ENCODE measurements around the gene PSMG2. TPM values are rescaled to one million over a fixed set of nuclear protein-coding genes. Genes with fewer than 3 reads are reported as not detected.

Gene PSMG2
- total and polyA plus RNA-seq, 10 of the 15 experiments (the other 5 are each of a cell fraction or from before 2014, with no cell fraction given), result 88.5 to 268 (median 116) TPM

- no peak for TF ChIP-seq PRDM15 (CRISPR knock-in tag; IDR thresholded peaks at IDR 0.05)
- no peak for TF ChIP-seq EZH2 (IDR thresholded peaks at IDR 0.05; ENCODE audit: borderline replicate concordance, control insufficient read depth, low read depth, low read length)
- TF ChIP-seq TBL1XR1 (IDR thresholded peaks at IDR 0.05; ENCODE audit: low read depth, low read length), result 0 out of 2 replicates have a peak, but pooled peaks have one; percentile 10
- TF ChIP-seq IKZF2 (IDR thresholded peaks at IDR 0.05), result peak; percentile 21 to 23; a peak in 1 of 4 replicates
- peak; percentile 96 for TF ChIP-seq MEF2B (IDR thresholded peaks at IDR 0.05; ENCODE audit: partially characterized antibody, poor library complexity, severe bottlenecking)
- TF ChIP-seq SIX5 (IDR thresholded peaks at IDR 0.05; ENCODE audit: low read depth, low read length, severe bottlenecking), result peak; percentile 13
- TF ChIP-seq STAT1 (conservative IDR thresholded peaks at IDR 0.05), result peak; percentile 82
- TF ChIP-seq ASH2L (IDR thresholded peaks at IDR 0.05; ENCODE audit: borderline replicate concordance, low read depth), result peak; percentile 57; the same call in 1 of the 2 replicates
- no peak for TF ChIP-seq ZNF622 (IDR thresholded peaks at IDR 0.05)
- no peak for TF ChIP-seq RAD21 (IDR thresholded peaks at IDR 0.05; ENCODE audit: insufficient read depth, low read depth, low read length)
- TF ChIP-seq SMARCA5 (IDR thresholded peaks at IDR 0.05), result no peak
- TF ChIP-seq ZNF217 (IDR thresholded peaks at IDR 0.05), result no peak
- peak; percentile 28 for TF ChIP-seq SP1 (IDR thresholded peaks at IDR 0.05; ENCODE audit: low read depth, low read length)
- peak; percentile 98 for TF ChIP-seq IRF5 (IDR thresholded peaks at IDR 0.05; ENCODE audit: borderline replicate concordance)
- TF ChIP-seq ZSCAN29 (IDR thresholded peaks at IDR 0.05), result no peak
- TF ChIP-seq TCF12 (IDR thresholded peaks at IDR 0.05; ENCODE audit: low read depth, low read length), result peak; percentile 38; the same call in 1 of the 2 replicates
- TF ChIP-seq NFYB (IDR thresholded peaks at IDR 0.05; ENCODE audit: insufficient read depth, low read depth, low read length), result no peak
- no peak for TF ChIP-seq BCLAF1 (IDR thresholded peaks at IDR 0.05)
- TF ChIP-seq DPF2 (IDR thresholded peaks at IDR 0.05), result peak; percentile 49; the same call in 1 of the 2 replicates
- TF ChIP-seq NR2F1 (conservative IDR thresholded peaks at IDR 0.05), result peak; percentile 74
- no peak for TF ChIP-seq NFYA (IDR thresholded peaks at IDR 0.05; ENCODE audit: borderline replicate concordance, low read depth, low read length)
- TF ChIP-seq CHD1 (IDR thresholded peaks at IDR 0.05; ENCODE audit: low read depth, low read length), result 0 out of 2 replicates have a peak, but pooled peaks have one; percentile 48
- no peak for TF ChIP-seq WRNIP1 (IDR thresholded peaks at IDR 0.05; ENCODE audit: borderline replicate concordance, low read depth, low read length)
These were observed at the start of gene PSMG2, which contains the start of gene CEP76 (continued) for GRCh38 chr18:12702221-12703095.
